LNCaP clone FGC (cell line): ENCODE measurements around the gene GIMAP2.

Experiments used
- DNase-seq: peaks from one replicate; pipeline ENCODE4 v3.0.0-alpha.2; 2011; ENCODE audit warnings: low read depth
- H3K4me3 ChIP-seq: 2 replicates; pipeline ENCODE4 v1.5.1; 2011; ENCODE audit warnings: mild to moderate bottlenecking, low read depth, low read length, control low read depth
- TF ChIP-seq, protein P1 (sequence below): IDR thresholded peaks from 2 replicates; pipeline ENCODE4 v1.5.1; 2012; ENCODE audit warnings: mild to moderate bottlenecking; ENCODE audit not compliant: control insufficient read depth, insufficient read depth; ENCODE audit errors: extremely low read depth

Gene GIMAP2

DNA sequence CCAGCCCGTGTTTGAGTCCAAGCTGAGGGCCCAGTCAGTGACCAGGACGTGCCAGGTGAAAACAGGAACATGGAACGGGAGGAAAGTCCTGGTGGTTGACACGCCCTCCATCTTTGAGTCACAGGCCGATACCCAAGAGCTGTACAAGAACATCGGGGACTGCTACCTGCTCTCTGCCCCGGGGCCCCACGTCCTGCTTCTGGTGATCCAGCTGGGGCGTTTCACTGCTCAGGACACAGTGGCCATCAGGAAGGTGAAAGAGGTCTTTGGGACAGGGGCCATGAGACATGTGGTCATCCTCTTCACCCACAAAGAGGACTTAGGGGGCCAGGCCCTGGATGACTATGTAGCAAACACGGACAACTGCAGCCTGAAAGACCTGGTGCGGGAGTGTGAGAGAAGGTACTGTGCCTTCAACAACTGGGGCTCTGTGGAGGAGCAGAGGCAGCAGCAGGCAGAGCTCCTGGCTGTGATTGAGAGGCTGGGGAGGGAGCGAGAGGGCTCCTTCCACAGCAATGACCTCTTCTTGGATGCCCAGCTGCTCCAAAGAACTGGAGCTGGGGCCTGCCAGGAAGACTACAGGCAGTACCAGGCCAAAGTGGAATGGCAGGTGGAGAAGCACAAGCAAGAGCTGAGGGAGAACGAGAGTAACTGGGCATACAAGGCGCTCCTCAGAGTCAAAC is 56.9 kb downstream of the GIMAP2 start:
- TF ChIP-seq, protein P1, sequence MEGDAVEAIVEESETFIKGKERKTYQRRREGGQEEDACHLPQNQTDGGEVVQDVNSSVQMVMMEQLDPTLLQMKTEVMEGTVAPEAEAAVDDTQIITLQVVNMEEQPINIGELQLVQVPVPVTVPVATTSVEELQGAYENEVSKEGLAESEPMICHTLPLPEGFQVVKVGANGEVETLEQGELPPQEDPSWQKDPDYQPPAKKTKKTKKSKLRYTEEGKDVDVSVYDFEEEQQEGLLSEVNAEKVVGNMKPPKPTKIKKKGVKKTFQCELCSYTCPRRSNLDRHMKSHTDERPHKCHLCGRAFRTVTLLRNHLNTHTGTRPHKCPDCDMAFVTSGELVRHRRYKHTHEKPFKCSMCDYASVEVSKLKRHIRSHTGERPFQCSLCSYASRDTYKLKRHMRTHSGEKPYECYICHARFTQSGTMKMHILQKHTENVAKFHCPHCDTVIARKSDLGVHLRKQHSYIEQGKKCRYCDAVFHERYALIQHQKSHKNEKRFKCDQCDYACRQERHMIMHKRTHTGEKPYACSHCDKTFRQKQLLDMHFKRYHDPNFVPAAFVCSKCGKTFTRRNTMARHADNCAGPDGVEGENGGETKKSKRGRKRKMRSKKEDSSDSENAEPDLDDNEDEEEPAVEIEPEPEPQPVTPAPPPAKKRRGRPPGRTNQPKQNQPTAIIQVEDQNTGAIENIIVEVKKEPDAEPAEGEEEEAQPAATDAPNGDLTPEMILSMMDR: no peak
- no peak for DNase-seq
- H3K4me3 ChIP-seq: no peak overlapping the region
